ENCODE data around the gene LGSN.
"Not testable (repeated sequence)": the region's sequence is repeated elsewhere in the genome, so short reads cannot be mapped to it uniquely, and the experiment has no call there.

The LGSN gene

DNA sequence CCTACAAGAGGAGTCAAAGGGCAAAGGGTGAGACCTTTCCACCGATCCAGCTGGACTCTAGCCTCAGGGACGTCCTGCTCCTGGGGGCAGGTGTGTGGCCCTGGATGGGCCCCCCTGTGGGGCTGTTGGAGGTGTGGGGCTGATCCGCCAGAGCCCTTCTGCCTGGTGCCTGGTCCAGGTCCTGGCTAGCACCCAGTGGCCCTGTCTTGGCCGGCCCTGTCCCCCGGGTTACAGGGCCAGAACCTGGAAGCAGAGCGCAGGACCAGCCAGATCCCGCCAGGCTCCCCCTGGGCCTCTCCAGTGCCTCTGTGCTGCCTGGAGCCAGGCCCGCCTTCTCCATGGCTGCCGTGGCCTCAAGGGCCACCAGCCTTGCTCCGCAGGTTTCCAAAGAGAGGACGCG is 89.3 kb downstream of the LGSN start:
- not testable (repeated sequence) for DNase-seq

DNA sequence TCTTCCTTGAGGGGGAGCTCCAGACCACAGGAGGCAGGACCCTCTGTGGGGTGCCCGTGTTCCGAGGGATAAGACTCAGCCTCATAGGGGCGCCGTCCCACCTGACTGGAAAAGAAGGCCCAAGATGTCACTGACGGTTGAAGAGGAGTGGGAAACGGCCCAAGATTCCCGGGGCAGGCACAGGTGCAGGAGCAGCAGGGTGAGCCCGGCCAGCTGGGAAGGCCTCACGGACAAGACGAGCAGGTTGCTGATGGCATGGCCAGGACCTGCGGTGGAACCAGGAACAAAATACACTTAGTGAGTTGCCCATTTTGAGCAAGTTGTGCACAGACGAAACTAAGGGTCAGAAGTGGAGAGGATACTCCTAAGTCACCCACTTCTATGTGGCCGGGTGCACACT is 89.8 kb downstream of the LGSN start:
- not testable (repeated sequence) for DNase-seq

DNA sequence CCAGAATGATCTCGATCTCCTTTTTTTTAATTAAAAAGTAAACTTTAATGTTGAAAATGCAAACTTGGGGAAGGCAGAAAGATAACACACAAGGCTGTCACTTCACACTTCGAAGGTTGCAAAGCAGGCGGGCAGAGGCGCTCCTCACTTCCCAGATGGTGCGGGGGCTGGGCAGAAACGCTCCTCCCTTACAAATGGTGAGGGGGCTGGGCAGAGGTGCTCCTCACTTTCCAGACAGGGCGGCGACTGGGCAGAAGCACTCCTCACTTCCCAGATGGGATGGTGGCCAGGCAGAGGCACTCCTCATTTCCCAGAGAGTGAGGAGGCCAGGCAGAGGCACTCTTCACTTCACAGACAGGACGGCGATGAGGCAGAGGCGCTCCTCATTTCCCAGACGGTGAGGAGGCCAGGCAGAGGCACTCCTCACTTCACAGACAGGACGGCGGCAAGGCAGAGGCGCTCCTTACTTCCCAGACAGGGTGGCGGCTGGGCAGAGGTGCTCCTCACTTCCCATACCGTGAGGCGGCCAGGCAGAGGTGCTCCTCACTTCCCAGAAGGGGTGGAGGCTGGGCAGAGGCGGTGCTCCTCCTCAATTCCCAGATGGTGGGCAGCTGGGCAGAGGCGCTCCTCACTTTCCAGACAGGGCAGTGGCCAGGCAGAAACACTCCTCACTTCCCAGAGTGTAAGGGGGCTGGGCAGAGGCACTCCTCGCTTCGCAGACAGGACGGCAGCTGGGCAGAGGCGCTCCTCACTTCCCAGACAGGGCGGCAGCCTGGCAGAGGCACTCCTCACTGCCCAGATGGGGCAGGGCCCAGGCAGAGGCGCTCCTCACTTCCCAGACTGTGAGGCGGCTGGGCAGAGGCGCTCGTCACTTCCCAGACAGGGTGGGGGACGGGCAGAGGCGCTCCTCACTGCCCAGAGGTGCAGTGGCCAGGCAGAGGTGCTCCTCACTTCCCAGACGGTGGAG is 91.6 kb downstream of the LGSN start:
- DNase-seq: not testable (repeated sequence)

DNA sequence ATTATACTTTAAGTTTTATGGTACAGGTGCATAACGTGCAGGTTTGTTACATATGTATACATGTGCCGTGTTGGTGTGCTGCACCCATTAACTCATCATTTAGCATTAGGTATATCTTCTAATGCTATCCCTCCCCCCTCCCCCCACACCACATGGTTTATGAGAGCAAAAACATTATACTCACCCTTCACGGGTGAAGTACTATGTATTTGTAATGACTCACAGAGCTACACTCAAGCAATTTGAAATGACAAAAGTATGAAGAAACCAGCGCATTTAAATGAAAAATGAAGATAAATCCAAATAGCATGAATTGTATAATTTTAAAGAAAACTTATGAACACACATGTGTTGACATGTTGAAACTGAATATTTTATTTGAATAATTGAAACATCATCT is 93.8 kb downstream of the LGSN start:
- DNase-seq: not testable (repeated sequence)
